NCI-H69 (cell line): ENCODE results near the gene GAN.
"Not testable (repeated sequence)": the region's sequence is repeated elsewhere in the genome, so short reads cannot be mapped to it uniquely, and the experiment has no call there.

Source experiments
- DNase-seq: peaks from one replicate; lab custom pipeline; 2025; lab: John Stamatoyannopoulos, UW

GAN gene

GRCh38 chr16:81307770-81308169, 7.0 kb upstream of the GAN start:
- DNase-seq, result no peak

GRCh38 chr16:81310045-81310644, 4.6 kb upstream of the GAN start:
- DNase-seq, result no peak

GRCh38 chr16:81311762-81312161, 3.0 kb upstream of the GAN start:
- no peak for DNase-seq

GRCh38 chr16:81313701-81314602, 810 bp upstream of the GAN start:
- no peak for DNase-seq

GRCh38 chr16:81315271-81316175, 761 bp downstream of the GAN start:
- DNase-seq, result peak; percentile 51

GRCh38 chr16:81316176-81316496, 1.4 kb downstream of the GAN start:
- no peak for DNase-seq

- DNase-seq, result peak; percentile 58
These were observed 3.9 kb downstream of the GAN start for GRCh38 chr16:81318711-81319110.

DNA sequence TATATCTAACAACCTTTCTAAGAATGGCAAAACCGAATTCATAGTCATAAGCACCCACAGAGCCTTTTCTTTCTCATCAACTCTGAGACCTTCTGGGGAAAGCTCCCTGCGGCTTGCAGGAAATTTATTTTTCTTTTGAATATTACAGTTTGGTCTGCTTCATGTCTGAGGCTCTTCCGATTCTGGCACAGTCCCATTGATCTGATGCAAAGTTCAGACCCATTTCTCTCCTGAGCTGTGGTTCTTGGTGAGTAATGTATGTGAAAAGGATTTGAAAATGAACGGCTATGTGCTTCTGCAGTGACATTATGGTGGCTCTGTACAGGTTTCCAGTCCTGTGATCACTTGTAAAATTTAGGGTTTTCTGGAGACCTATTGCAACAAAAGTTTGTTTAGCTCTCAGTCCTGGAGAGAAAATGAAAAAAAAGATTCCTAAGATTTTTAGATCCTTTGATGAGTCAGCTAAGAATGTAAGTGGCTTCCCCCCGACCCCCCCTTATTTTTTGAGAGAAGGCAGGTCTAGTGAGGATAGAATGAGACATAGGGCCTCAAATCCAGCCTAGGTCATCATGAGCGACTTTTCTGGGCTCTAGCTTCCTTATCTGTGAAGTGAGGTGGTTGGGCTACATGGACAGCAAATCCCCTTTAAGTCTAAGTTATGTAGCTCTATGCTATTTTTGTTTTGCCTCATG, 4.6 kb downstream of the GAN start:
- DNase-seq, result no peak

GRCh38 chr16:81321039-81321438, 6.3 kb downstream of the GAN start:
- no peak for DNase-seq

DNA sequence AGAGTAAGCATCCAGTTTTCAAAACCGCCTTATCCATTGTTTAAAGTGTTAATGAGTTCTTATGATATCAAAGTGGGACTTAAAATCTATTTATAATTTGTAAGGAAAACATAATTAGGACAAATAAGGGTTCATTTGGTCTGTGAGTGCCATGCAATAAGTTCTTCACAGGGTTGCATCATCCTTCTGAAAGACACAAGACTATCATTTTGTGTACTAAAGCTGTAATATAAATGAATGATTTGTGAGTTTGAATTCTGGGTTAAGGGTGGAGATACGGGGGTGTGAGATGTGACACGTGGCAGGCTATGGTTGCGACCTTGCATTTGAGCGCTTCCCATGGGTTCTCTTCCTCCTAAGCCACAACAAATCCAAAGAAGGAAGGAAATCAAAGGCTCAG, 6.8 kb downstream of the GAN start:
- no peak for DNase-seq

DNA sequence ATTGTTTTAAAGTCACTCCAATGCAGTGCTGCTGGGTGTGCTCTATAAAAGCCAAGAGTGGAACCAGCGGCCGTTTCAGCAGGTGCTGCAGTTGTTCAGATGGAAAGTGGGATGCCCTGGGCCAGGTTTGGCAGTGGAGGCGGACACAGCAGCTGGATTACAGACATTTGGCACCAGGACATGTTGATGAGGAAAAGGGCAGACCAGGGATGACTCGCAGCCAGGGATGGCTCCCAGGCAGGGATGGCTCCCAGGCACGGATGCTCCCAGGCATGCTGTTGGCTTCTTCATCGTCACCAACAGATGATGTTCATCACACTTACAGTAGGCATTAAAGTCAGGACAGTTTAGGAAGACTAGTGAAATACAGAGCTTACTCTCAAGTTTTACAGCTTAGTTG, 10.0 kb downstream of the GAN start:
- DNase-seq, result no peak

GRCh38 chr16:81327011-81327410, 12.2 kb downstream of the GAN start:
- no peak for DNase-seq

GRCh38 chr16:81327447-81328196, 12.9 kb downstream of the GAN start:
- no peak for DNase-seq

DNA sequence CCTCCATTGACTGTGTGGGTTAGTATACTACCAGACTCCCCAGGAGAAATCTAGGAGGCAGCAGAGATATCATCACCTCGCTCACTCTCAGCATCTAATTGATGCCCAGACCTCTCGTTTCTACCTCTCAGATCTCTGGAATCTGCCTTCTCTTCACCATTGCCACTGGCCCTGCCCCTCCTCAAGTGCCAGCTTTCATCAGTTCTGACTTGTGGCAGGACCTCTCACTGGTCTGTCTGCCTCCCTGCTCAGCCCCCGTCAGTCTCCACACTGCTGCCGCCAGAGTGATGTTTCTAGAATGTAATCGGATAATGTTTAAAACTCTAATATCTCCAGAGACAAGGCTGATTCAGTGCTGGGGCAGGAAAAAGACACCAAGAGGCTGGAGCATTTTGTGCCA, 15.2 kb downstream of the GAN start:
- no peak for DNase-seq

GRCh38 chr16:81333356-81333755, 18.6 kb downstream of the GAN start:
- no peak for DNase-seq

DNA sequence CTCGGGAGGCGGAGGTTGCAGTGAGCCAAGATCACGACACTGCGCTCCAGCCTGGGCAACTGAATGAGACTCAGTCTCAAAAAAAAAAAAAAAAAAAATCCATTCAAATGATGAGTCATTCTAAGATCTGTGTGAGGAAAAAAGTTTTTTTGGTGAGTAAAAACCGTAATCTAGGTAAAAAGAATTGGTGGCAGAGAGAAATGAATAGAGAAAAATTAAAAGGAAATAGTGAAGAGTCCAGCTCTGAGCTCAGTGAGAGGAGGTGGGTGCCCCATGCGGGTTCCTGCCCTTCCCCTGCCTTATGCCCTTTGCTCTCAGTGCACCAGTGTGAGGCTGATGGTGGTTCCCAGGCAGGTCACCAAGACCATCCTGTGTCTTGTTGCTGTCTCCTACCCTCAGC, 20.9 kb downstream of the GAN start:
- DNase-seq, result no peak

DNA sequence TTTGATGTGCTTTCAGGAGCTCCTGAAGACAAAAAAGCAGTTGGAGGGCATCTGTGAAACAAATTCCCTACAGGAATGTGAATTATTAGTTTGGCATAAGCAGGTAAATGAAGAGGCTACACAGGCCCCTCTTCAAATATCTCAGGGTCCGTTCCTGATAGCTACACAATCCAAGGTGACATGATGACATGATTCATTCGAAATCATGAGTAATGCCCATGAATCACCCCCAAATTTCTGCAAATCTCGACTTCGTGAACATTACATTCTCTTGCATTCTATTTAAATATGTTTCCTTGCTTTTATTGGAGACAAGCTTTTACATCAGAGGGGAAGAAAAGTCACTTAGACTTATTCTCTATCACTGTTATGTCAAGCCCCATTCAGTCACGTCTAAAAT, 22.3 kb downstream of the GAN start:
- DNase-seq, result no peak

GRCh38 chr16:81345172-81345571, 30.4 kb downstream of the GAN start:
- DNase-seq, result not testable (repeated sequence)

GRCh38 chr16:81347425-81347824, 32.7 kb downstream of the GAN start:
- no peak for DNase-seq

DNA sequence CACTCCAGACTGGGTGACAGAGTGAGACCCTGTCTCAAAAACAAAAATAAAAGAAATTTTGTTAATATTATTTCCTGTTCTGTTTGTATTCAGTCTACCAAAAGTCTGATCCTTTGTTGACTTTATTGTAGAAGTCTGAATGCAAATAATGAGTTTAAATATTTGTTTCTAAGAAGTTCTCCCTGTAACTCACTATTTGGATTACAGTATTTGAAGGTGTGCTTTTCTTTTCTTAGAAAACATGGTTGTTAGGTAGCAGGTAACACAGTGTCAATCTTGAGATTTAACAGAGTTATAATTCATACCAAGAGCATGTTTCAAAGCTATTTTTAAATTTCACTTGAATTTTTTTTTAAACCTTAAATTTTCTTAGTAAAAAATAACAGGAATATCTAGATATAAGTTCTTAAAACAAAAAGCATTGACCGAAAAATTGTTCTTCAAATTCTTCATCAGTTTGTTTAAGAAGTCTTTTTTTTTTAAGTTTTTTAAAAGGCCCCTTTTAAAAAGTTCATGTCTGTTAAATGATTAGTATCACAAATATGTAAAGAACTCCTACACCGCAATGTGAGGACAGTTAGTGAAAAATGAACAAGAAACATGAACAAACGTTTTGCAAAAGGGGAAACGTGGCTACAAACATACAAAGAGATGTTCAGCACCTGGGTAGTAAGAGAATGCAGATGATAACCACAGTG, 35.0 kb downstream of the GAN start:
- no peak for DNase-seq

GRCh38 chr16:81350306-81350615, 35.5 kb downstream of the GAN start:
- DNase-seq, result no peak
